ENCODE data around the gene ZSWIM3.

Gene ZSWIM3

GRCh38 chr20:45857882-45858216 lies 435 bp downstream of the ZSWIM3 start:
- Histone ChIP-seq H2BK15ac (ENCODE audit: low read length) (no peak overlapping the region), H2BK12ac (ENCODE audit: low read length) (no peak overlapping the region), H4K91ac (ENCODE audit: low read depth, low read length, poor library complexity) (no peak overlapping the region), H3K36me3 (replicated peaks in 1 of 2; ENCODE audit: control insufficient read depth in 2 of 2, insufficient read depth in 2 of 2, low read length in 2 of 2) (peaks cover 0 to 11% of the 10 kb centered on the region in 2 donors), H2AK5ac (ENCODE audit: low read depth, low read length) (no peak overlapping the region), H3K18ac (ENCODE audit: low read length) (peak overlapping the region; percentile 54), H3K79me1 (ENCODE audit: low read depth, low read length) (peaks cover 2% of the 10 kb centered on the region), H3K4ac (ENCODE audit: low read length) (no peak overlapping the region), H3K23ac (ENCODE audit: low read depth, low read length, poor library complexity) (no peak overlapping the region), H2BK120ac (ENCODE audit: low read depth, low read length) (no peak overlapping the region), H2BK5ac (ENCODE audit: low read length) (no peak overlapping the region), H3K14ac (ENCODE audit: low read length) (no peak overlapping the region), H3K4me1 (ENCODE audit: control insufficient read depth in 2 of 2, insufficient read depth in 1 of 2, low read depth in 1 of 2, low read length in 2 of 2) (peaks cover 4 to 8% of the 10 kb centered on the region in 2 donors), H3K27ac (replicated peaks; ENCODE audit: low read length) (no peak overlapping the region), H3K4me3 (ENCODE audit: low read length in 2 of 2) (peak overlapping the region; percentile 71 to 81), H3K9me3 (replicated peaks in 1 of 2; ENCODE audit: control insufficient read depth in 2 of 2, insufficient read depth in 1 of 2, low read depth in 1 of 2, low read length in 2 of 2) (no peaks in the 10 kb centered on the region), H4K8ac (ENCODE audit: low read depth, low read length) (no peak overlapping the region), H3K4me2 (ENCODE audit: insufficient read depth, low read length, poor library complexity, severe bottlenecking) (peak overlapping the region; percentile 86), H3K9ac (ENCODE audit: low read depth, low read length, poor library complexity) (peak overlapping the region; percentile 31), H3K27me3 (ENCODE audit: control insufficient read depth in 3 of 3, insufficient read depth in 3 of 3, low read depth in 1 of 3, low read length in 3 of 3) (no peaks in the 10 kb centered on the region), H2AFZ (ENCODE audit: low read length) (peak overlapping the region; percentile 88)
- no CpG with 5 or more reads among the region's 13 CpGs for WGBS, 2 donors (ENCODE audit: extremely low coverage in 2 of 2, insufficient read length in 2 of 2, insufficient replicate concordance in 1 of 2)
- no peak for DNase-seq (ENCODE audit: low spot score)

GRCh38 chr20:45859916-45860315 lies 2.5 kb downstream of the ZSWIM3 start:
- no peak overlapping the region for H2BK5ac ChIP-seq (ENCODE audit: low read length)
- H3K36me3 ChIP-seq (replicated peaks in 1 of 2; ENCODE audit: control insufficient read depth in 2 of 2, insufficient read depth in 2 of 2, low read length in 2 of 2), result peaks cover 0 to 2% of the 10 kb centered on the region in 2 donors
- no peak overlapping the region for H2AK5ac ChIP-seq (ENCODE audit: low read depth, low read length)
- H2AFZ ChIP-seq (ENCODE audit: low read length), result no peak overlapping the region
- no peak overlapping the region for H3K18ac ChIP-seq (ENCODE audit: low read length)
- no peak overlapping the region for H3K23ac ChIP-seq (ENCODE audit: low read depth, low read length, poor library complexity)
- H3K27ac ChIP-seq (replicated peaks; ENCODE audit: low read length), result no peak overlapping the region
- H2BK12ac ChIP-seq (ENCODE audit: low read length), result no peak overlapping the region
- H3K4me2 ChIP-seq (ENCODE audit: insufficient read depth, low read length, poor library complexity, severe bottlenecking), result no peak overlapping the region
- no CpG with 5 or more reads among the region's 5 CpGs for WGBS, 2 donors (ENCODE audit: extremely low coverage in 2 of 2, insufficient read length in 2 of 2, insufficient replicate concordance in 1 of 2)
- H3K4ac ChIP-seq (ENCODE audit: low read length), result no peak overlapping the region
- no peaks in the 10 kb centered on the region for H3K27me3 ChIP-seq (ENCODE audit: control insufficient read depth in 3 of 3, insufficient read depth in 3 of 3, low read depth in 1 of 3, low read length in 3 of 3)
- H3K4me1 ChIP-seq (ENCODE audit: control insufficient read depth in 2 of 2, insufficient read depth in 1 of 2, low read depth in 1 of 2, low read length in 2 of 2), result peaks cover 4 to 8% of the 10 kb centered on the region in 2 donors
- H2BK120ac ChIP-seq (ENCODE audit: low read depth, low read length), result no peak overlapping the region
- H3K4me3 ChIP-seq (ENCODE audit: low read length in 2 of 2), result no peak overlapping the region
- no peak overlapping the region for H3K9ac ChIP-seq (ENCODE audit: low read depth, low read length, poor library complexity)
- H3K14ac ChIP-seq (ENCODE audit: low read length), result no peak overlapping the region
- H3K79me1 ChIP-seq (ENCODE audit: low read depth, low read length), result peaks cover 2% of the 10 kb centered on the region
- no peak for DNase-seq (ENCODE audit: low spot score)
- no peak overlapping the region for H4K91ac ChIP-seq (ENCODE audit: low read depth, low read length, poor library complexity)
- H4K8ac ChIP-seq (ENCODE audit: low read depth, low read length), result no peak overlapping the region
- H2BK15ac ChIP-seq (ENCODE audit: low read length), result no peak overlapping the region
- no peaks in the 10 kb centered on the region for H3K9me3 ChIP-seq (replicated peaks in 1 of 2; ENCODE audit: control insufficient read depth in 2 of 2, insufficient read depth in 1 of 2, low read depth in 1 of 2, low read length in 2 of 2)

- H3K9ac ChIP-seq (ENCODE audit: low read depth, low read length, poor library complexity), result no peak overlapping the region
- H4K8ac ChIP-seq (ENCODE audit: low read depth, low read length), result no peak overlapping the region
- no CpG with 5 or more reads among the region's 7 CpGs for WGBS, 2 donors (ENCODE audit: extremely low coverage in 2 of 2, insufficient read length in 2 of 2, insufficient replicate concordance in 1 of 2)
- DNase-seq (ENCODE audit: low spot score), result no peak
- H3K23ac ChIP-seq (ENCODE audit: low read depth, low read length, poor library complexity), result no peak overlapping the region
- no peaks in the 10 kb centered on the region for H3K27me3 ChIP-seq (ENCODE audit: control insufficient read depth in 3 of 3, insufficient read depth in 3 of 3, low read depth in 1 of 3, low read length in 3 of 3)
- no peak overlapping the region for H3K14ac ChIP-seq (ENCODE audit: low read length)
- no peak overlapping the region for H2BK5ac ChIP-seq (ENCODE audit: low read length)
- no peak overlapping the region for H2BK12ac ChIP-seq (ENCODE audit: low read length)
- H3K79me1 ChIP-seq (ENCODE audit: low read depth, low read length), result peaks cover 2% of the 10 kb centered on the region
- no peak overlapping the region for H4K91ac ChIP-seq (ENCODE audit: low read depth, low read length, poor library complexity)
- peaks cover 4 to 7% of the 10 kb centered on the region in 2 donors for H3K4me1 ChIP-seq (ENCODE audit: control insufficient read depth in 2 of 2, insufficient read depth in 1 of 2, low read depth in 1 of 2, low read length in 2 of 2)
- no peak overlapping the region for H3K4ac ChIP-seq (ENCODE audit: low read length)
- H2AK5ac ChIP-seq (ENCODE audit: low read depth, low read length), result no peak overlapping the region
- H3K18ac ChIP-seq (ENCODE audit: low read length), result no peak overlapping the region
- H2AFZ ChIP-seq (ENCODE audit: low read length), result no peak overlapping the region
- no peak overlapping the region for H2BK120ac ChIP-seq (ENCODE audit: low read depth, low read length)
- H3K4me3 ChIP-seq (ENCODE audit: low read length in 2 of 2), result no peak overlapping the region
- no peaks in the 10 kb centered on the region for H3K9me3 ChIP-seq (replicated peaks in 1 of 2; ENCODE audit: control insufficient read depth in 2 of 2, insufficient read depth in 1 of 2, low read depth in 1 of 2, low read length in 2 of 2)
- no peak overlapping the region for H2BK15ac ChIP-seq (ENCODE audit: low read length)
- H3K27ac ChIP-seq (replicated peaks; ENCODE audit: low read length), result no peak overlapping the region
- H3K4me2 ChIP-seq (ENCODE audit: insufficient read depth, low read length, poor library complexity, severe bottlenecking), result no peak overlapping the region
- no peaks in the 10 kb centered on the region for H3K36me3 ChIP-seq (replicated peaks in 1 of 2; ENCODE audit: control insufficient read depth in 2 of 2, insufficient read depth in 2 of 2, low read length in 2 of 2)
Observed at GRCh38 chr20:45860560-45861220, 3.3 kb downstream of the ZSWIM3 start.

- Histone ChIP-seq H3K9me3 (replicated peaks in 1 of 2; ENCODE audit: control insufficient read depth in 2 of 2, insufficient read depth in 1 of 2, low read depth in 1 of 2, low read length in 2 of 2) (no peaks in the 10 kb centered on the region), H4K91ac (ENCODE audit: low read depth, low read length, poor library complexity) (no peak overlapping the region), H3K9ac (ENCODE audit: low read depth, low read length, poor library complexity) (no peak overlapping the region), H3K27ac (replicated peaks; ENCODE audit: low read length) (no peak overlapping the region), H2BK15ac (ENCODE audit: low read length) (no peak overlapping the region), H3K4me2 (ENCODE audit: insufficient read depth, low read length, poor library complexity, severe bottlenecking) (no peak overlapping the region), H3K14ac (ENCODE audit: low read length) (no peak overlapping the region), H4K8ac (ENCODE audit: low read depth, low read length) (no peak overlapping the region), H2AK5ac (ENCODE audit: low read depth, low read length) (no peak overlapping the region), H2BK5ac (ENCODE audit: low read length) (no peak overlapping the region), H3K36me3 (replicated peaks in 1 of 2; ENCODE audit: control insufficient read depth in 2 of 2, insufficient read depth in 2 of 2, low read length in 2 of 2) (no peaks in the 10 kb centered on the region), H3K4me3 (ENCODE audit: low read length in 2 of 2) (no peak overlapping the region), H3K4me1 (ENCODE audit: control insufficient read depth in 2 of 2, insufficient read depth in 1 of 2, low read depth in 1 of 2, low read length in 2 of 2) (peaks cover 4 to 6% of the 10 kb centered on the region in 2 donors), H3K79me1 (ENCODE audit: low read depth, low read length) (peaks cover 2% of the 10 kb centered on the region), H3K4ac (ENCODE audit: low read length) (no peak overlapping the region), H3K18ac (ENCODE audit: low read length) (no peak overlapping the region), H2BK120ac (ENCODE audit: low read depth, low read length) (no peak overlapping the region), H3K23ac (ENCODE audit: low read depth, low read length, poor library complexity) (no peak overlapping the region), H2BK12ac (ENCODE audit: low read length) (no peak overlapping the region), H2AFZ (ENCODE audit: low read length) (no peak overlapping the region), H3K27me3 (ENCODE audit: control insufficient read depth in 3 of 3, insufficient read depth in 3 of 3, low read depth in 1 of 3, low read length in 3 of 3) (no peaks in the 10 kb centered on the region)
- no peak for DNase-seq (ENCODE audit: low spot score)
- no CpG with 5 or more reads among the region's 7 CpGs for WGBS, 2 donors (ENCODE audit: extremely low coverage in 2 of 2, insufficient read length in 2 of 2, insufficient replicate concordance in 1 of 2)
Observed at GRCh38 chr20:45861221-45862075, 4.0 kb downstream of the ZSWIM3 start.

All from neuronal stem cell (in vitro differentiated cells).